Panc1 (cell line): ENCODE measurements around the gene TEPSIN.

Experiments
- TCF7L2 ChIP-seq: IDR thresholded peaks from 2 replicates; pipeline ENCODE4 v1.6.1; 2011; ENCODE audit warnings: mild to moderate bottlenecking, low read depth, low read length, inconsistent platforms
- TF ChIP-seq, protein P1 (sequence below): fragments of 450-650 bp; IDR thresholded peaks from 2 replicates; pipeline ENCODE4 v1.5.1; 2017; ENCODE audit warnings: mild to moderate bottlenecking

- TF ChIP-seq, protein P1, sequence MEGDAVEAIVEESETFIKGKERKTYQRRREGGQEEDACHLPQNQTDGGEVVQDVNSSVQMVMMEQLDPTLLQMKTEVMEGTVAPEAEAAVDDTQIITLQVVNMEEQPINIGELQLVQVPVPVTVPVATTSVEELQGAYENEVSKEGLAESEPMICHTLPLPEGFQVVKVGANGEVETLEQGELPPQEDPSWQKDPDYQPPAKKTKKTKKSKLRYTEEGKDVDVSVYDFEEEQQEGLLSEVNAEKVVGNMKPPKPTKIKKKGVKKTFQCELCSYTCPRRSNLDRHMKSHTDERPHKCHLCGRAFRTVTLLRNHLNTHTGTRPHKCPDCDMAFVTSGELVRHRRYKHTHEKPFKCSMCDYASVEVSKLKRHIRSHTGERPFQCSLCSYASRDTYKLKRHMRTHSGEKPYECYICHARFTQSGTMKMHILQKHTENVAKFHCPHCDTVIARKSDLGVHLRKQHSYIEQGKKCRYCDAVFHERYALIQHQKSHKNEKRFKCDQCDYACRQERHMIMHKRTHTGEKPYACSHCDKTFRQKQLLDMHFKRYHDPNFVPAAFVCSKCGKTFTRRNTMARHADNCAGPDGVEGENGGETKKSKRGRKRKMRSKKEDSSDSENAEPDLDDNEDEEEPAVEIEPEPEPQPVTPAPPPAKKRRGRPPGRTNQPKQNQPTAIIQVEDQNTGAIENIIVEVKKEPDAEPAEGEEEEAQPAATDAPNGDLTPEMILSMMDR: no peak
- TF ChIP-seq TCF7L2: no peak
Observed at GRCh38 chr17:81210868-81211267, 28.0 kb downstream of the TEPSIN start.
